Cardiac fibroblast (primary cell): ENCODE measurements around the gene MBNL1.

Experiments
- DNase-seq, 2 donors: peaks; one replicate each; pipeline versions ENCODE4 v3.0.0 to v3.0.0-alpha.2; 2010; ENCODE audit warnings: low read depth in 2 of 2
- H3K4me3 ChIP-seq, 2 donors: replicated peaks in 1 of 2; 1 replicate in 1 of 2; 2 replicates in 1 of 2; pipeline ENCODE4 v1.5.1; 2011; ENCODE audit warnings: low read depth in 2 of 2, low read length in 2 of 2, mild to moderate bottlenecking in 2 of 2, moderate library complexity in 1 of 2
- TF ChIP-seq, protein P1 (sequence below): IDR thresholded peaks from one replicate; pipeline ENCODE4 v1.5.1; 2011; ENCODE audit warnings: low read depth, mild to moderate bottlenecking, low read length, inconsistent platforms

The MBNL1 gene

DNA sequence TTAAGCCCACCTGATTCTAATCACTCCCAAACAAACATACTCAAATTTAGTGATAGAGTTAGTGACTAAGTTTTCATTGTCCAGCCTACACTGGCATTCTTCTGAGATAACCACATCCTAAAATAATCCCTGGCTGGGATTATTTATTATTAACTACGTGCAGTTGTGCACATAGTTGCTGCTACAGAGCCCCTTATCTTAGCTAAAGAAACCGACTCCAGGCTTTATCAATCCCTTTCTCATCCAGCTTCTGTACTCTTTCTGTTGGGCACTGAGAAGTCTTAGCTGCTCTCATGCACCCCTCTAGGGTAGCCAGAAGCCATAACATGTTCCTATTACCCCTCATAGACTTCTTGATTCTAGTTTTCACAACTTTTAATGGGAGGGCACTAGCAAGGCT lies 208.7 kb downstream of the MBNL1 start:
- DNase-seq = peak in 1 of 2 donors; percentile 30
- TF ChIP-seq, protein P1, sequence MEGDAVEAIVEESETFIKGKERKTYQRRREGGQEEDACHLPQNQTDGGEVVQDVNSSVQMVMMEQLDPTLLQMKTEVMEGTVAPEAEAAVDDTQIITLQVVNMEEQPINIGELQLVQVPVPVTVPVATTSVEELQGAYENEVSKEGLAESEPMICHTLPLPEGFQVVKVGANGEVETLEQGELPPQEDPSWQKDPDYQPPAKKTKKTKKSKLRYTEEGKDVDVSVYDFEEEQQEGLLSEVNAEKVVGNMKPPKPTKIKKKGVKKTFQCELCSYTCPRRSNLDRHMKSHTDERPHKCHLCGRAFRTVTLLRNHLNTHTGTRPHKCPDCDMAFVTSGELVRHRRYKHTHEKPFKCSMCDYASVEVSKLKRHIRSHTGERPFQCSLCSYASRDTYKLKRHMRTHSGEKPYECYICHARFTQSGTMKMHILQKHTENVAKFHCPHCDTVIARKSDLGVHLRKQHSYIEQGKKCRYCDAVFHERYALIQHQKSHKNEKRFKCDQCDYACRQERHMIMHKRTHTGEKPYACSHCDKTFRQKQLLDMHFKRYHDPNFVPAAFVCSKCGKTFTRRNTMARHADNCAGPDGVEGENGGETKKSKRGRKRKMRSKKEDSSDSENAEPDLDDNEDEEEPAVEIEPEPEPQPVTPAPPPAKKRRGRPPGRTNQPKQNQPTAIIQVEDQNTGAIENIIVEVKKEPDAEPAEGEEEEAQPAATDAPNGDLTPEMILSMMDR = no peak
- no peak overlapping the region for H3K4me3 ChIP-seq

DNA sequence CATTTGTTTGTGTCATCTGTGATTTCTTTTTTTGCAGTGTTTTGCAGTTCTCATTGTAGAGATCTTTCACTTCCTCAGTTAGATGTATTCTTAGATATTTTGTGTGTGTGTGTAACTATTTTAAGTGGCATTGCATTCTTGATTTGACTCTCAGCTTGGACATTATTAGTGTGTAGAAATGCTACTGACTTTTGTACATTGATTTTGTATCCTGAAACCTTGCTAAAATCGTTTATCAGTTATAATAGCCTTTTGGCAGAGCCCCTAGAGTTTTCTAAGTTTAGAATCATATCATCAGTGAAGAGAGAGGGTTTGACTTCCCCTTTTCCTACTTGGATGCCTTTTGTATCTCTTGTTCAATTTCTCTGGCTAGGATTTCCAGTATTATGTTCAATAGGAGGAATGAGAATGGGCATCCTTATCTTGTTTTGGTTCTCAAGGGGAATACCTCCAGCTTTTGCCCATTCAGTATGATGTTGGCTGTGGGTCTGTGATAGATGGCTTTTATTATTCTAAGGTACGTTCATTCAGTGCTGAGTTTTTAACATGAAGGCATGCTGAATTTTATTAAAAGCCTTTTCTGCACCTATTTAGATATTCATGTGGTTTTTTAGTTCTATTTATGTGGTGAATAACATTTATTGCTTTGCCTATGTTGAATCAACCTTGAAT lies 211.7 kb downstream of the MBNL1 start:
- no peak for DNase-seq
- TF ChIP-seq, protein P1 = no peak
- no peak overlapping the region for H3K4me3 ChIP-seq

DNA sequence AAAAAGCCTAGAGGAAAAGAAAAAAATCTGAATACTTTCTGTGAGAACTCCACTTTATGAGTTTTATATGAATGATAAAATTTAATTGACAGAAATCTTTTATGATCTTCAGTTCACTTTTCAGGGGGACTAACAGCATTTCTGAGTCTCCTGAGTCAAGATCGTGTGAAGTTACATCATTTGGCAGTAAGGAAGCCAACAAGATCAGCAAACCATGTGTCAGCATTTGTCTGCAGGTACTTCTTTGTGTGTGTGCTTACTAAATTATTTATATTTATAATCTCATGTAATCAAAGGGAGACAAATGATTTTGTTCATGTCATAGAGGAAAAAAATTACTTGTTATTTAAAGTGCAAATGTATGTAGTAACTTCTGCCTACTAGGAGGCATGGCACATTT lies 217.6 kb downstream of the MBNL1 start:
- TF ChIP-seq, protein P1 = no peak
- no peak overlapping the region for H3K4me3 ChIP-seq
- DNase-seq = no peak

DNA sequence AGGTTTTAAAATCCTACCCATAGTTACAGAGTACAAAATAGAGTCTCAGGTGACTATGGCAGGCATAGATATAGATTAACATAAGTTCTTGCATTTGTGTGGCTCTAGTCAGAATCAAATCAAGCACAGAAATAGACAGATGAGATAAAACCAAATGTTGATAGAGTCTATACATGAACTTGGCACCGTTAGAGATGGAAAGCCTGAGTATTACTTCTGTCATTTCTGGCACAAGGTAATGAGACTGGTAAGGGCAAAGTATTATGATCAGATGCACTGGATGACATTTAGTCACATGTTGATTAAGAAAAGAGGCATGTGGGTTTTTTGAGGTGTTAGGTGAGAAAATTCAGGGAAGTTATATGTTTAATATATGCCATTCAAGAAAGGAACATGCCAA lies 219.7 kb downstream of the MBNL1 start:
- TF ChIP-seq, protein P1 = no peak
- DNase-seq = no peak
- no peak overlapping the region for H3K4me3 ChIP-seq

DNA sequence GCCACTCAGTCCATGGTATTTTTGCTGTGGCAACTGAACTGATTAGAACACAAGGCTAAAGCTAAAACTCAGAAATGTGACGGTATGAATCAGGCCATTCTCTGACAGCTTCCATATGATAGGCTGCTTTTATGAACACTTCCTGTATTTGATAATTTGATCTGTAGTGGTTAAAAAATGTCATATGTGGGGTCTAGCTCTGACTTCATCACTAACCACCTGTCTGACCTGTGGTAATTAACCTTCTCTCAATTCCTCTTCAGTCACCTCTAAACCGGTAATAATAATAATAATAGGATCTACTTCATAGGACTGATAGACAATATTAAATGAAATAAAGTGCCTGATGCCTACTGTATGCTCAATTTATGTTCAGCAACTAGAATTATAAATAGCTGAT lies 223.2 kb downstream of the MBNL1 start:
- DNase-seq = no peak
- TF ChIP-seq, protein P1 = no peak
- H3K4me3 ChIP-seq = no peak overlapping the region

DNA sequence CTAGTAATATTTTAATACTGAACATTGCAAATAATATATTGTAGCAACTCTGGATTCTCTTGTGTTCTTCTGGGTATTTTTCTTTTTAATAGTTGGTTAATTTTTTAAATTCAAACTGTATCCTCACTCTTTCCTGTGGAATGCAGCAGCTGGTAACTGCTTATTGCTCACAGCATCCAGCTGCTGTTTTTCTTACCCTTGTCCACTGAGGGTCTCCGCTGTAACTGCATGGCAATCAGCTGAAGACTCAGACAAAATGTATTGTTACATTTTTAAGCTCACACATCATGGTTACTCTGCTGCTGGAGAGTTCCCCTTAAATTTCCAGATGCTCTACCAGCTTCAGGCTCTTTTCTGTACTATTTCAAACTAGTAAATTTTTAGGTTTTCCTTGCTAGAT lies 227.6 kb downstream of the MBNL1 start:
- TF ChIP-seq, protein P1 = no peak
- peak in 1 of 2 donors; percentile 23 for DNase-seq
- no peak overlapping the region for H3K4me3 ChIP-seq

DNA sequence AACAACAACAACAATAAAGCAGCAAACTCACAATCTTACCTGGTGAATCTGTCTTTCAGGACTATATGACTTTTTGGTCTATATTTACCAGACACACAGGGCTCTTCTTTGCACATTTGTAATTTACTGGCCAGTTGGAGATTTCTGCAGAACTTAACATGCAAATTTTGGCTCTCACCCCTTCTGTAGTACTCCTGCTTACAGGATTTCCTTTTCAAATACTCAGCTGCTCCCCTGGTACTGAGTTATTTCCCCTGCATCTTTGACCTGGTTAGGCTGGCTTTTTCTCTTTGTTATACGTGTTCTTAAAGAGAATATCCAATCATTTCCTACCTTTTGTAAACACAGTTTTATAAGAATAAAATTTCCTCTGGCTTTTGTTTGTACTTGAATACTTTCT lies 228.0 kb downstream of the MBNL1 start:
- TF ChIP-seq, protein P1 = no peak
- DNase-seq = peak in 1 of 2 donors; percentile 35
- no peak overlapping the region for H3K4me3 ChIP-seq
